PFSK-1 (cell line): ENCODE data around the gene CCNL2.

ENCODE experiments used
- FOXP2 ChIP-seq: optimal IDR thresholded peaks from 2 replicates; pipeline ENCODE3; 2011; ENCODE audit warnings: borderline replicate concordance, control low read depth, inconsistent platforms; ENCODE audit not compliant: insufficient read depth; ENCODE audit errors: extremely low read length, extremely low read depth
- POLR2AphosphoS5 ChIP-seq: IDR thresholded peaks from 2 replicates; pipeline ENCODE4 v1.6.1; 2012; ENCODE audit warnings: low read depth, mild to moderate bottlenecking, control low read depth, low read length, moderate library complexity
- REST ChIP-seq, 2 experiments: IDR thresholded peaks; 2 replicates each; pipeline versions ENCODE4 v1.6.1 to v1.8.0; 2011 to 2012; ENCODE audit warnings: low read depth in 2 of 2, low read length in 2 of 2, control low read depth in 1 of 2, inconsistent platforms in 1 of 2, mild to moderate bottlenecking in 1 of 2, moderate library complexity in 1 of 2; ENCODE audit not compliant: insufficient read depth in 1 of 2
- SIN3A ChIP-seq: IDR thresholded peaks from 2 replicates; pipeline ENCODE4 v1.6.1; 2012; ENCODE audit warnings: mild to moderate bottlenecking, low read length, moderate library complexity, borderline replicate concordance; ENCODE audit not compliant: insufficient read depth
- TAF1 ChIP-seq: IDR thresholded peaks from 2 replicates; pipeline ENCODE4 v1.6.1; 2012; ENCODE audit warnings: low read length, control low read depth, borderline replicate concordance; ENCODE audit not compliant: insufficient read depth

GRCh38 chr1:1348420-1349255, 50.5 kb downstream of the CCNL2 start:
- TF ChIP-seq TAF1, result no peak
- TF ChIP-seq REST (IDR thresholded peaks at IDR 0.05; ENCODE audit: insufficient read depth in 1 of 2, low read depth in 2 of 2, low read length in 2 of 2), result no peak
- TF ChIP-seq POLR2AphosphoS5, result no peak
- no peak for TF ChIP-seq SIN3A
- no peak for TF ChIP-seq FOXP2
